HepG2 (cell line): ENCODE measurements around the gene SHROOM1. TPM values are rescaled to one million over a fixed set of nuclear protein-coding genes. Genes with fewer than 3 reads are reported as not detected.

Experiments
- ARHGAP35 ChIP-seq: sonication (generic); formaldehyde crosslinking; IDR thresholded peaks from 2 replicates; pipeline ENCODE4 v1.9.0; 2022; ENCODE audit warnings: mild to moderate bottlenecking, inconsistent platforms, moderate library complexity, missing genetic modification reagents, borderline replicate concordance
- CERS6 ChIP-seq: sonication (generic); formaldehyde crosslinking; IDR thresholded peaks from 2 replicates; pipeline ENCODE4 v1.5.0; 2020; ENCODE audit warnings: missing genetic modification reagents
- DPF2 ChIP-seq: sonication (generic); formaldehyde crosslinking; IDR thresholded peaks from 2 replicates; pipeline ENCODE4 v1.4.0; 2020; ENCODE audit warnings: mild to moderate bottlenecking, low read depth, missing genetic modification reagents, borderline replicate concordance
- HMGXB3 ChIP-seq: sonication (generic); formaldehyde crosslinking; IDR thresholded peaks from 2 replicates; pipeline ENCODE4 v1.4.0; 2020; ENCODE audit warnings: missing genetic modification reagents, borderline replicate concordance
- IKZF1 ChIP-seq: fragments of 450-650 bp; IDR thresholded peaks from 2 replicates; pipeline ENCODE4 v1.7.1; 2016
- IRF1 ChIP-seq: sonication (generic); formaldehyde crosslinking; IDR thresholded peaks from 2 replicates; pipeline ENCODE4 v1.4.0; 2020; ENCODE audit warnings: low read depth, mild to moderate bottlenecking, missing genetic modification reagents
- KLF9 ChIP-seq: IDR thresholded peaks from 2 replicates; pipeline ENCODE4 v1.6.1; 2016; ENCODE audit warnings: low read depth
- NFE2 ChIP-seq: sonication (generic); formaldehyde crosslinking; IDR thresholded peaks from 2 replicates; pipeline ENCODE4 v1.4.0; 2020; ENCODE audit warnings: missing genetic modification reagents
- PBX2 ChIP-seq: IDR thresholded peaks from 2 replicates; pipeline ENCODE4 v1.6.1; 2016; ENCODE audit warnings: control low read depth
- PLRG1 ChIP-seq: fragments of 450-650 bp; conservative IDR thresholded peaks from 2 replicates; pipeline ENCODE4 v1.6.1; 2016
- SMAD1 ChIP-seq: sonication (generic); formaldehyde crosslinking; IDR thresholded peaks from 2 replicates; pipeline ENCODE4 v1.4.0; 2020; ENCODE audit warnings: missing genetic modification reagents, low read depth, mild to moderate bottlenecking, borderline replicate concordance
- SMARCC2 ChIP-seq: fragments of 450-650 bp; IDR thresholded peaks from 2 replicates; pipeline ENCODE4 v1.6.1; 2017; ENCODE audit warnings: antibody characterized with exemption, mild to moderate bottlenecking
- SOX5 ChIP-seq: IDR thresholded peaks from 2 replicates; pipeline ENCODE4 v1.6.1; 2016; ENCODE audit warnings: borderline replicate concordance
- TOE1 ChIP-seq: sonication (generic); formaldehyde crosslinking; IDR thresholded peaks from 2 replicates; pipeline ENCODE4 v1.4.0; 2020; ENCODE audit warnings: mild to moderate bottlenecking, missing genetic modification reagents
- TRIM24 ChIP-seq: sonication (generic); formaldehyde crosslinking; IDR thresholded peaks from 2 replicates; pipeline ENCODE4 v1.8.0; 2022; ENCODE audit warnings: mild to moderate bottlenecking, missing genetic modification reagents
- XRCC5 ChIP-seq: fragments of 200-400 bp; formaldehyde crosslinking; optimal IDR thresholded peaks from 2 replicates; pipeline ENCODE3; 2017; ENCODE audit warnings: mild to moderate bottlenecking, low read length
- ZBTB7A ChIP-seq: sonication (generic); formaldehyde crosslinking; IDR thresholded peaks from 2 replicates; pipeline ENCODE4 v1.8.0; 2022; ENCODE audit warnings: mild to moderate bottlenecking, missing genetic modification reagents
- ZMYM3 ChIP-seq: sonication (generic); formaldehyde crosslinking; IDR thresholded peaks from 2 replicates; pipeline ENCODE4 v1.5.1; 2020; ENCODE audit warnings: mild to moderate bottlenecking, missing genetic modification reagents
- ZNF138 ChIP-seq: sonication (generic); formaldehyde crosslinking; IDR thresholded peaks from 2 replicates; pipeline ENCODE4 v1.5.0; 2020; ENCODE audit warnings: mild to moderate bottlenecking, low read depth, missing genetic modification reagents
- ZNF234 ChIP-seq: sonication (generic); formaldehyde crosslinking; conservative IDR thresholded peaks from 2 replicates; pipeline ENCODE4 v1.5.1; 2020; ENCODE audit warnings: mild to moderate bottlenecking, missing genetic modification reagents
- ZNF276 ChIP-seq: sonication (generic); formaldehyde crosslinking; IDR thresholded peaks from 2 replicates; pipeline ENCODE4 v1.4.0; 2020; ENCODE audit warnings: mild to moderate bottlenecking, low read depth, missing genetic modification reagents
- ZNF337 ChIP-seq: sonication (generic); formaldehyde crosslinking; IDR thresholded peaks from 2 replicates; pipeline ENCODE4 v1.5.1; 2020; ENCODE audit warnings: missing genetic modification reagents, low read depth, mild to moderate bottlenecking, borderline replicate concordance
- polyA plus RNA-seq, 8 experiments: library from polyadenylated mRNA; depleted of rRNA in 3 of 8; stranded (reverse) in 7 of 8; unstranded in 1 of 8; fragments of >200 nt; fragmentation: Illumina TruSeq in 4 of 8; extraction: Trizol in 4 of 8; gene quantifications; 2 replicates each; pipeline versions ENCODE4 v1.2.1 to v1.2.3, GENCODE V29; 2011 to 2016; ENCODE audit warnings: low read depth in 4 of 8, missing spikeins in 1 of 8, mixed read lengths in 1 of 8; ENCODE audit not compliant: insufficient read depth in 1 of 8
- total RNA-seq, 5 experiments: library from RNA; depleted of rRNA; stranded (reverse); fragments of >200 nt; fragmentation: Illumina TruSeq; extraction: Trizol; gene quantifications; 2 replicates each; pipeline ENCODE4 v1.2.3, GENCODE V29; 2016; ENCODE audit warnings: low read depth in 1 of 5

The SHROOM1 gene
- total and polyA plus RNA-seq, 2 of the 13 experiments (the other 11 are each of a cell fraction or from before 2014, with no cell fraction given), result 18.2 to 25.7 TPM

GRCh38 chr5:132829742-132830435 lies 558 bp downstream of the SHROOM1 start (continued):
- peak; percentile 23; the same call in 1 of the 2 replicates for TF ChIP-seq ZMYM3 (CRISPR knock-in tag)
- TF ChIP-seq PLRG1, result no peak
- TF ChIP-seq ZBTB7A (CRISPR knock-in tag), result peak; percentile 70; the same call in 1 of the 2 replicates
- no peak for TF ChIP-seq DPF2
- no peak; the same call in 1 of the 2 replicates for TF ChIP-seq HMGXB3
- TF ChIP-seq TRIM24, result no peak
- no peak for TF ChIP-seq PBX2
- TF ChIP-seq ZNF337 (CRISPR knock-in tag), result no peak
- no peak for TF ChIP-seq TOE1 (CRISPR knock-in tag)
- no peak for TF ChIP-seq KLF9 (CRISPR knock-in tag)
- peak; percentile 77 for TF ChIP-seq ARHGAP35
- no peak for TF ChIP-seq IKZF1
- TF ChIP-seq SOX5 (CRISPR knock-in tag), result no peak
- TF ChIP-seq XRCC5, result peak; percentile 77
- no peak for TF ChIP-seq NFE2 (CRISPR knock-in tag)
- no peak for TF ChIP-seq SMAD1 (CRISPR knock-in tag)
- no peak for TF ChIP-seq ZNF234 (CRISPR knock-in tag)
- TF ChIP-seq ZNF276 (CRISPR knock-in tag), result no peak
- TF ChIP-seq SMARCC2, result no peak
- no peak for TF ChIP-seq CERS6
- peak; percentile 39 for TF ChIP-seq ZNF138 (CRISPR knock-in tag)
- TF ChIP-seq IRF1 (CRISPR knock-in tag), result no peak
